Measurements from ENCODE around the gene CLCC1. TPM values are rescaled to one million over a fixed set of nuclear protein-coding genes. Genes with fewer than 3 reads are reported as not detected.

CLCC1 gene
- total RNA-seq, 3 donors from 2014 or later, result 29.5 to 31.8 (median 29.7) TPM

DNA sequence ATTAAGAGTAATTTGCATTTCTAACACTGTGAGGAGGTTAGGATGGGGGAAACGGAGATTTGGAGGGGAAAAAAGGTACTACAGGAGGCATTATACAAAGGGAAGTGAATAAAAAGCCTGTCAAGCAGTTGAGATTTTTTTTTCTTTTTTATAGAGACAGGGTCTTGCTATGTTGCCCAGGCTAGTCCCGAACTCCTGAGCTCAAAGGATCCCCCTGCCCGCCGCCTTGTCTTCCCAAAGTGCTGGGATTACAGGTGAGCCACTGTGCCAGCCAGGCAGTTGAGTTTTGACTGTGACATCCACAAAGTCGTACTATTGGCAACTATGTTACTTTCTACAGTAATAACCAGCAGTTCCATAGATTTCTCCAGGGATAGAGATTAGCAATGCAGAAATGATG lies 2.6 kb downstream of the CLCC1 start:
- Histone ChIP-seq H3K4me1 (no peaks in the 10 kb centered on the region), H3K27ac (no peak overlapping the region), H3K36me3 (no peaks in the 10 kb centered on the region), H3K27me3 (no peaks in the 10 kb centered on the region), H3K9me3 (no peaks in the 10 kb centered on the region), H3K4me3 (no peak overlapping the region)
- TF ChIP-seq, protein P1, sequence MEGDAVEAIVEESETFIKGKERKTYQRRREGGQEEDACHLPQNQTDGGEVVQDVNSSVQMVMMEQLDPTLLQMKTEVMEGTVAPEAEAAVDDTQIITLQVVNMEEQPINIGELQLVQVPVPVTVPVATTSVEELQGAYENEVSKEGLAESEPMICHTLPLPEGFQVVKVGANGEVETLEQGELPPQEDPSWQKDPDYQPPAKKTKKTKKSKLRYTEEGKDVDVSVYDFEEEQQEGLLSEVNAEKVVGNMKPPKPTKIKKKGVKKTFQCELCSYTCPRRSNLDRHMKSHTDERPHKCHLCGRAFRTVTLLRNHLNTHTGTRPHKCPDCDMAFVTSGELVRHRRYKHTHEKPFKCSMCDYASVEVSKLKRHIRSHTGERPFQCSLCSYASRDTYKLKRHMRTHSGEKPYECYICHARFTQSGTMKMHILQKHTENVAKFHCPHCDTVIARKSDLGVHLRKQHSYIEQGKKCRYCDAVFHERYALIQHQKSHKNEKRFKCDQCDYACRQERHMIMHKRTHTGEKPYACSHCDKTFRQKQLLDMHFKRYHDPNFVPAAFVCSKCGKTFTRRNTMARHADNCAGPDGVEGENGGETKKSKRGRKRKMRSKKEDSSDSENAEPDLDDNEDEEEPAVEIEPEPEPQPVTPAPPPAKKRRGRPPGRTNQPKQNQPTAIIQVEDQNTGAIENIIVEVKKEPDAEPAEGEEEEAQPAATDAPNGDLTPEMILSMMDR (IDR thresholded peaks at IDR 0.05), result no peak
- TF ChIP-seq POLR2AphosphoS5 (IDR thresholded peaks at IDR 0.05), result no peak
- TF ChIP-seq POLR2A (IDR thresholded peaks at IDR 0.05), result no peak
- DNase-seq (ENCODE audit: low spot score in 2 of 2), result no peak
- intact Hi-C loops (cut with DNase I; ENCODE audit: low total_unique reads), result loop anchor here (10.0 kb wide), 1 partner anchor 154 kb away; the partner anchor contains the start of gene ELAPOR1

DNA sequence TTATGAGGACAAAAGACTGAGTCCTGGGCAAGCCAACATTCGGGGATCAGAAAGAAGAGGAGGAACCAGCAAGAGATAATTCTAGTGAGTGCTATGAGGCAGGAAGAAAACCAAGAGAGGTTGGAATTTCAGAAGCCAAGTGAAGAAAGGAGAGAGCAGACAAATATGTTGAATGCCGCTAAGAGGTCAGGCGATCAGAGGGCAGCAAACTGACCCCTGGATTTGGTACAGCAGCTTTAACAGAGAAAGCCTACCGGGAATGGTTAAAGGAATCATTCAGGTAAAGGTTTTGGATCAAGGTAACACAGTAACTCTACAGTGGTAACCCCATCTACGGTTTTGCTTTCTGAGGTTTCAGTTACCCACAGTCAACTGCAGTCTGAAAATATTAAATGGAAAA lies 5.4 kb downstream of the CLCC1 start:
- H3K4me1 ChIP-seq, result no peaks in the 10 kb centered on the region
- no peaks in the 10 kb centered on the region for H3K9me3 ChIP-seq
- intact Hi-C loops (cut with DNase I; ENCODE audit: low total_unique reads), result no loop called here
- H3K4me3 ChIP-seq, result no peak overlapping the region
- no peaks in the 10 kb centered on the region for H3K27me3 ChIP-seq
- DNase-seq (ENCODE audit: low spot score in 2 of 2), result no peak
- H3K27ac ChIP-seq, result no peak overlapping the region
- H3K36me3 ChIP-seq, result no peaks in the 10 kb centered on the region
- TF ChIP-seq POLR2A (IDR thresholded peaks at IDR 0.05) (no peak), POLR2AphosphoS5 (IDR thresholded peaks at IDR 0.05) (no peak)
- TF ChIP-seq, protein P1 (IDR thresholded peaks at IDR 0.05), result no peak

DNA sequence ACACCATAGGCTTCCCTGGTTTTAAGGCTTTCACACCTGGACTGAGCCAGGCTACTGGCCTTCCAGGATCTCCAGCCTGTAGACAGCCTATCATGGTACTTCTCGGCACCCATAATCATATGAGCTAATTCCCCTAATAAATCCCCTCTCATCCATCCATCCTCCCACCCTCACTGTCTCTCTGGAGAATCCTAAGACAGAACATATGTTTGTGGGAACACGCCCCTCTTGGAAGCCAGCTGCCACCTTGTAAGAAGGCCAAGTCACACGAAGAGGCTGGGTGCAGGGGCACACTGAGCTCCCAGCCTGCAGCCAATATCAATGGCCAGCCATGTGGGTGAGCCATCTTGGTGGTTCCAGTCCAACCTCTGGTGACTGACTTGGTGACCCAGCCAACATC lies 7.4 kb downstream of the CLCC1 start:
- TF ChIP-seq, protein P1 (IDR thresholded peaks at IDR 0.05), result no peak
- no peak for TF ChIP-seq POLR2A (IDR thresholded peaks at IDR 0.05)
- no peak for TF ChIP-seq POLR2AphosphoS5 (IDR thresholded peaks at IDR 0.05)
- no peaks in the 10 kb centered on the region for H3K36me3 ChIP-seq
- no peaks in the 10 kb centered on the region for H3K27me3 ChIP-seq
- no peaks in the 10 kb centered on the region for H3K4me1 ChIP-seq
- H3K27ac ChIP-seq, result no peak overlapping the region
- H3K4me3 ChIP-seq, result no peak overlapping the region
- DNase-seq (ENCODE audit: low spot score in 2 of 2), result no peak
- H3K9me3 ChIP-seq, result no peaks in the 10 kb centered on the region
- intact Hi-C loops (cut with DNase I; ENCODE audit: low total_unique reads), result no loop called here

DNA sequence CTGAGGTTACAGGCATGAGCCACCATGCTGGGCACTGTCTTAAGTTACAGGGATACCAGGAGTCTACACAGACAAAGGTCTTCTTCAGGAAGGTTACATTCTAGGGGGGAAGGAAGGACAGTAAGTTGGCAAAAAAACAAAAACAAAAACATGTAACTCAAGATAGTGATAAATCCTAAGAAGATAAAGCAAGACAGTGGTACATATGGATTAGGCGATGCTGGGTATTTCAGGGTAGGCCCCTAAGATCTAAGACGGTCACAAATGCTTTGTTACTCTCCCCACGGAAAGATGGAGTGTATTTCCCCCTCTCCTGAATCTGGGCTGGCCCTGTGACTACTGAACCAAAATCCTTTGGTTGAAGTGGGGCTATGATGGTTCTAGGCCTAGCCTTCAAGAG lies 8.2 kb downstream of the CLCC1 start:
- TF ChIP-seq POLR2AphosphoS5 (IDR thresholded peaks at IDR 0.05) (no peak), POLR2A (IDR thresholded peaks at IDR 0.05) (no peak)
- TF ChIP-seq, protein P1 (IDR thresholded peaks at IDR 0.05), result no peak
- no peak for DNase-seq (ENCODE audit: low spot score in 2 of 2)
- Histone ChIP-seq H3K27me3 (no peaks in the 10 kb centered on the region), H3K9me3 (no peaks in the 10 kb centered on the region), H3K4me1 (no peaks in the 10 kb centered on the region), H3K36me3 (no peaks in the 10 kb centered on the region), H3K4me3 (no peak overlapping the region), H3K27ac (no peak overlapping the region)
- intact Hi-C loops (cut with DNase I; ENCODE audit: low total_unique reads), result no loop called here

DNA sequence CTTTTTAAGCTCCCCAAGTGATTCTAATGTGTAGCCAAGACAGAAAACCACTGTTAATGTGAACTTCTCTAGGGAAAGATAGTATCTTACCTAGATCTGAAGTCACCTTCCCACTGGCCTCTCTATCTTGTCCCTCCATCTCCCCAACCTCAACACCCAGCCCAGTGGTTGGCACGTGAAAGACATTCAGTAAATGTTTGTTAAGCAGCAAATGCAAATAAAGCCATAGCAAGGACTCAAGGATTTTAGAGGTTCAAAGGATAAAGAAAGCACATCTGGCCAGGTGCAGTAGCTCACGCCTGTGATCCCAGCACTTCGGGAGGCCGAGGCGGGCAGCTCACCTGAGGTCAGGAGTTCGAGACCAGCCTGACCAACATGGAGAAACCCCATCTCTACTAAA lies 9.8 kb downstream of the CLCC1 start:
- Histone ChIP-seq H3K27me3 (no peaks in the 10 kb centered on the region), H3K36me3 (no peaks in the 10 kb centered on the region), H3K27ac (no peak overlapping the region), H3K4me1 (no peaks in the 10 kb centered on the region), H3K4me3 (no peak overlapping the region), H3K9me3 (no peaks in the 10 kb centered on the region)
- intact Hi-C loops (cut with DNase I; ENCODE audit: low total_unique reads), result no loop called here
- TF ChIP-seq POLR2A (IDR thresholded peaks at IDR 0.05) (no peak), POLR2AphosphoS5 (IDR thresholded peaks at IDR 0.05) (no peak)
- TF ChIP-seq, protein P1 (IDR thresholded peaks at IDR 0.05), result no peak
- no peak for DNase-seq (ENCODE audit: low spot score in 2 of 2)
